IMR-90 (cell line): ENCODE measurements around the gene KDM2B. TPM values are rescaled to one million over a fixed set of nuclear protein-coding genes. Genes with fewer than 3 reads are reported as not detected.

Source experiments
- ATAC-seq: fragments of 200-7000 bp; cut with Tn5 transposase; 2 replicates; pipeline ENCODE4 v1.9.1; 2020; ENCODE audit warnings: low read depth, mild to moderate bottlenecking, moderate library complexity
- BruUV-seq: library from RNA; stranded (reverse); fragments of 400-500 nt; replicated peaks from 2 replicates; lab custom pipeline; 2021; lab: Mats Ljungman, UMichigan
- CTCF ChIA-PET: fragments of 300-600 bp; formaldehyde crosslinking; extraction: SDS; loops from one replicate; lab custom pipeline; 2021; ENCODE audit warnings: antibody characterized with exemption; lab: Yijun Ruan, JAX
- POLR2A ChIA-PET: fragments of 300-600 bp; sonication (Branson Sonifier 250); formaldehyde crosslinking; loops from one replicate; lab custom pipeline; 2022; ENCODE audit warnings: antibody characterized with exemption; ENCODE audit not compliant: unreplicated experiment; lab: Charles Lee
- DNase-seq: peaks from one replicate; pipeline ENCODE4 v3.0.0; 2013
- H2AFZ ChIP-seq: replicated peaks from 2 replicates; pipeline ENCODE3; 2013; ENCODE audit warnings: low read length, mild to moderate bottlenecking; ENCODE audit not compliant: poor library complexity
- H2AK5ac ChIP-seq: 2 replicates; pipeline ENCODE4 v1.6.1; 2013; ENCODE audit warnings: low read depth, low read length, inconsistent platforms
- H2AK9ac ChIP-seq: replicated peaks from 2 replicates; pipeline ENCODE3; 2013; ENCODE audit warnings: mild to moderate bottlenecking, low read depth, low read length, moderate library complexity; ENCODE audit not compliant: poor library complexity
- H2BK120ac ChIP-seq: 2 replicates; pipeline ENCODE4 v1.6.1; 2013; ENCODE audit warnings: low read depth, low read length, inconsistent platforms
- H2BK15ac ChIP-seq: 3 replicates; pipeline ENCODE4 v1.6.1; 2013; ENCODE audit warnings: low read depth, low read length, inconsistent platforms
- H2BK20ac ChIP-seq: 2 replicates; pipeline ENCODE4 v1.6.1; 2013; ENCODE audit warnings: low read depth, mild to moderate bottlenecking, inconsistent platforms, low read length, moderate library complexity
- H2BK5ac ChIP-seq: 2 replicates; pipeline ENCODE4 v1.6.1; 2013; ENCODE audit warnings: mild to moderate bottlenecking, low read depth, low read length, inconsistent platforms; ENCODE audit not compliant: poor library complexity, severe bottlenecking
- H3K14ac ChIP-seq: replicated peaks from 2 replicates; pipeline ENCODE4 v1.6.1; 2013; ENCODE audit warnings: low read depth, low read length, inconsistent platforms
- H3K18ac ChIP-seq: 2 replicates; pipeline ENCODE4 v1.6.1; 2013; ENCODE audit warnings: low read depth, low read length, control low read depth
- H3K23ac ChIP-seq: 2 replicates; pipeline ENCODE4 v1.6.1; 2013; ENCODE audit warnings: low read depth, low read length, inconsistent platforms
- H3K27ac ChIP-seq: 2 replicates; pipeline ENCODE4 v1.5.1; 2013; ENCODE audit warnings: mild to moderate bottlenecking, control low read depth, low read length; ENCODE audit not compliant: insufficient read depth
- H3K27me3 ChIP-seq: 2 replicates; pipeline ENCODE4 v1.6.1; 2013; ENCODE audit warnings: low read length; ENCODE audit not compliant: control insufficient read depth, insufficient read depth
- H3K36me3 ChIP-seq: 2 replicates; pipeline ENCODE4 v1.6.1; 2013; ENCODE audit warnings: low read length, mixed read lengths; ENCODE audit not compliant: control insufficient read depth, insufficient read depth
- H3K4ac ChIP-seq: 2 replicates; pipeline ENCODE4 v1.6.1; 2013; ENCODE audit warnings: low read depth, low read length, inconsistent platforms
- H3K4me1 ChIP-seq: 2 replicates; pipeline ENCODE4 v1.6.1; 2013; ENCODE audit warnings: low read length, mixed read lengths; ENCODE audit not compliant: control insufficient read depth, insufficient read depth
- H3K4me2 ChIP-seq: 2 replicates; pipeline ENCODE4 v1.6.1; 2013; ENCODE audit warnings: low read depth, mild to moderate bottlenecking, control low read depth, low read length, moderate library complexity
- H3K4me3 ChIP-seq: 2 replicates; pipeline ENCODE4 v1.5.1; 2013; ENCODE audit warnings: low read depth, mild to moderate bottlenecking, control low read depth, low read length, moderate library complexity; ENCODE audit not compliant: insufficient read depth
- H3K56ac ChIP-seq: 2 replicates; pipeline ENCODE4 v1.6.1; 2013; ENCODE audit warnings: low read length, inconsistent platforms; ENCODE audit not compliant: insufficient read depth; ENCODE audit errors: extremely low read depth
- H3K79me1 ChIP-seq, 2 experiments: 2 replicates each; pipeline ENCODE4 v1.6.1; 2013; ENCODE audit warnings: low read length in 2 of 2, inconsistent platforms in 1 of 2, low read depth in 1 of 2
- H3K9ac ChIP-seq: 2 replicates; pipeline ENCODE4 v1.6.1; 2013; ENCODE audit warnings: low read depth, low read length, control low read depth
- H3K9me1 ChIP-seq: 2 replicates; pipeline ENCODE4 v1.6.1; 2013; ENCODE audit warnings: low read length, inconsistent platforms; ENCODE audit not compliant: insufficient read depth
- H3K9me3 ChIP-seq: 2 replicates; pipeline ENCODE4 v1.6.1; 2013; ENCODE audit warnings: low read length; ENCODE audit not compliant: control insufficient read depth, insufficient read depth
- H4K20me1 ChIP-seq: 2 replicates; pipeline ENCODE4 v1.6.1; 2013; ENCODE audit warnings: low read length, inconsistent platforms; ENCODE audit not compliant: insufficient read depth
- H4K5ac ChIP-seq: 2 replicates; pipeline ENCODE4 v1.6.1; 2013; ENCODE audit warnings: mild to moderate bottlenecking, low read depth, low read length, control low read depth
- H4K8ac ChIP-seq, 2 experiments: 2 replicates each; pipeline ENCODE4 v1.6.1; 2013; ENCODE audit warnings: low read depth in 2 of 2, low read length in 2 of 2, control low read depth in 1 of 2, inconsistent platforms in 1 of 2
- H4K91ac ChIP-seq: 2 replicates; pipeline ENCODE4 v1.6.1; 2013; ENCODE audit warnings: low read depth, low read length, inconsistent platforms; ENCODE audit not compliant: insufficient read depth
- CTCF ChIP-seq: conservative IDR thresholded peaks from 2 replicates; pipeline ENCODE4 v1.5.1; 2012; ENCODE audit warnings: mild to moderate bottlenecking, low read depth, low read length, improper control_type of control experiment
- ELK1 ChIP-seq: fragments of 150-350 bp; IDR thresholded peaks from 2 replicates; pipeline ENCODE4 v1.6.1; 2016; ENCODE audit warnings: low read depth, mild to moderate bottlenecking, low read length, moderate library complexity, borderline replicate concordance
- FOS ChIP-seq: fragments of 150-350 bp; IDR thresholded peaks from 2 replicates; pipeline ENCODE4 v1.6.1; 2016; ENCODE audit warnings: low read depth, low read length
- MAZ ChIP-seq: IDR thresholded peaks from 2 replicates; pipeline ENCODE4 v1.6.1; 2012; ENCODE audit warnings: low read depth, mild to moderate bottlenecking, low read length, improper control_type of control experiment, moderate library complexity, borderline replicate concordance
- MXI1 ChIP-seq: IDR thresholded peaks from 2 replicates; pipeline ENCODE4 v1.6.1; 2012; ENCODE audit warnings: low read depth, mild to moderate bottlenecking, low read length, moderate library complexity, borderline replicate concordance
- NFE2L2 ChIP-seq: fragments of 150-350 bp; IDR thresholded peaks from 2 replicates; pipeline ENCODE4 v1.6.1; 2016; ENCODE audit warnings: low read depth, mild to moderate bottlenecking, low read length
- RAD21 ChIP-seq: IDR thresholded peaks from 2 replicates; pipeline ENCODE4 v1.6.1; 2012; ENCODE audit warnings: low read length, improper control_type of control experiment
- SMC3 ChIP-seq: fragments of 150-350 bp; IDR thresholded peaks from 2 replicates; pipeline ENCODE4 v1.6.1; 2016; ENCODE audit warnings: low read depth, mild to moderate bottlenecking, antibody characterized with exemption, low read length, moderate library complexity
- WGBS, 2 experiments: methylation state at CpG; one replicate each; pipeline versions ENCODE4 v1.1.5 to v1.1.7; 2013; ENCODE audit warnings: missing lambda C conversion rate in 2 of 2; ENCODE audit not compliant: insufficient read length in 1 of 2; ENCODE audit errors: extremely low coverage in 2 of 2; 5-methylcytosine and 5-hydroxymethylcytosine counted together
- dilution Hi-C: fragments of 300-500 bp; cut with HindIII; formaldehyde crosslinking; loops from one replicate; pipeline ENCODE4 v1.14.3; 2018; ENCODE audit warnings: low sequenced_read_pairs; ENCODE audit not compliant: unreplicated experiment
- in situ Hi-C: fragments of 300-500 bp; cut with MboI; formaldehyde crosslinking; loops from 3 replicates; pipeline ENCODE4 v1.14.3; 2019; ENCODE audit warnings: low sequenced_read_pairs, inconsistent platforms, mixed read lengths
- intact Hi-C: fragments of 100-400 bp; cut with micrococcal nuclease; formaldehyde crosslinking; loops from 2 replicates; pipeline ENCODE4 v1.10.0; 2022
- polyA plus RNA-seq, 3 experiments: library from polyadenylated mRNA; depleted of rRNA; stranded (reverse); fragments of >200 nt; gene quantifications; 2 replicates each; pipeline ENCODE4 v1.2.3, GENCODE V29; 2012; ENCODE audit warnings: low replicate concordance in 1 of 3
- total RNA-seq: library from RNA; depleted of rRNA; stranded (reverse); fragments of >200 nt; gene quantifications from 2 replicates; pipeline ENCODE4 v1.2.3, GENCODE V29; 2012

Gene KDM2B
- total and polyA plus RNA-seq, 2 of the 4 experiments (the other 2 are of a cell fraction): 22.6 to 24.2 TPM

- peak; percentile 33 for DNase-seq
- H4K91ac ChIP-seq: no peak overlapping the region
- peaks cover 0 to 7% of the 10 kb centered on the region in 2 experiments; a peak in 2 of 4 replicates for H3K79me1 ChIP-seq
- no peak overlapping the region for H3K9ac ChIP-seq
- H3K23ac ChIP-seq: no peak overlapping the region
- no peak overlapping the region for H3K4me2 ChIP-seq
- H3K36me3 ChIP-seq: peaks cover 4% of the 10 kb centered on the region
- no peak overlapping the region for H2BK15ac ChIP-seq
- no peak overlapping the region for H3K56ac ChIP-seq
- H3K27me3 ChIP-seq: no peaks in the 10 kb centered on the region
- H4K20me1 ChIP-seq: peaks cover 4% of the 10 kb centered on the region; the same call in 1 of the 2 replicates
- WGBS, 2 experiments: 100% methylated on average over 1 of the region's 19 CpGs; no CpG with 5 or more reads in 1 of the 2 experiments
- H3K9me1 ChIP-seq: peaks cover 3% of the 10 kb centered on the region; the same call in 1 of the 2 replicates
- H3K18ac ChIP-seq: no peak overlapping the region
- no TSS peak for BruUV-seq
- no peak overlapping the region for H4K5ac ChIP-seq
- H2AK9ac ChIP-seq: no peak overlapping the region
- no peaks in the 10 kb centered on the region for H3K9me3 ChIP-seq
- H3K27ac ChIP-seq: no peak overlapping the region
- H2AK5ac ChIP-seq: no peak overlapping the region
- in situ Hi-C loops (loop anchor here (5.0 kb wide), 1 partner anchor 173 kb away; the partner anchor contains the start of gene MORN3), dilution Hi-C loops (no loop called here), intact Hi-C loops (no loop called here)
- H3K4me3 ChIP-seq: no peak overlapping the region
- peak; percentile 72 for ATAC-seq
- H4K8ac ChIP-seq: no peak overlapping the region
- no peaks in the 10 kb centered on the region for H3K4me1 ChIP-seq
- POLR2A ChIA-PET: no interaction called here
- no peak overlapping the region for H3K14ac ChIP-seq
- peak; percentile 72 for TF ChIP-seq CTCF
- peak; percentile 66 for TF ChIP-seq SMC3
- TF ChIP-seq RAD21: peak; percentile 50
- TF ChIP-seq ELK1: no peak
- TF ChIP-seq MAZ: peak; percentile 54; the same call in 1 of the 2 replicates
- TF ChIP-seq FOS: no peak
- no peak for TF ChIP-seq MXI1
- no peak for TF ChIP-seq NFE2L2
- CTCF ChIA-PET: interaction anchor here (0.6 to 1.5 kb wide), 4 partner anchors 10 to 177 kb away, joined by 3 read pairs; partner anchors contain the start of gene ORAI1
- no peak overlapping the region for H2BK20ac ChIP-seq
- no peak overlapping the region for H3K4ac ChIP-seq
- no peak overlapping the region for H2BK120ac ChIP-seq
- H2AFZ ChIP-seq: no peak overlapping the region
- H2BK5ac ChIP-seq: no peak overlapping the region
Observed at GRCh38 chr12:121494093-121494787, 86.6 kb downstream of the KDM2B start.
